ENCODE data around the gene CDA.

- TF ChIP-seq CTCF (IDR thresholded peaks at IDR 0.05) (no peak), POLR2AphosphoS5 (IDR thresholded peaks at IDR 0.05) (no peak), EP300 (IDR thresholded peaks at IDR 0.05) (no peak), POLR2A (IDR thresholded peaks at IDR 0.05) (no peak)
These were observed 1.4 kb downstream of the CDA start for GRCh38 chr1:20590306-20590777.

All from upper lobe of left lung (tissue), 4 donors.